Spleen (tissue), 7 donors: ENCODE data around the gene ITFG1.

Source experiments
- CTCF ChIP-seq, 11 experiments: fragments of 200-600 bp in 7 of 11; fragments of 450-650 bp in 4 of 11; sonication (generic) in 4 of 11; IDR thresholded peaks in 8 of 11; conservative IDR thresholded peaks in 3 of 11; 1 replicate in 7 of 11; 2 replicates in 4 of 11; pipeline versions ENCODE4 v1.4.0 to v1.8.0; 2016 to 2021; ENCODE audit warnings: antibody characterized with exemption in 11 of 11, inconsistent platforms in 4 of 11, mild to moderate bottlenecking in 1 of 11
- POLR2A ChIP-seq, 3 donors: fragments of 450-650 bp; IDR thresholded peaks; one replicate each; pipeline ENCODE4 v1.5.1; 2017; ENCODE audit warnings: antibody characterized with exemption in 3 of 3, mild to moderate bottlenecking in 1 of 3
- POLR2AphosphoS5 ChIP-seq, 3 donors: sonication (generic); formaldehyde crosslinking; IDR thresholded peaks; one replicate each; pipeline ENCODE4 v1.5.1; 2017; ENCODE audit warnings: antibody characterized with exemption in 3 of 3
- donor health status: DM: no; HTN: no; CAD: no; lungs with moderate emphysema.
- donor health status: DM: no; HTN: no; CAD: no.
- donor health status: DM: no; HTN: no; CAD: no.

GRCh38 chr16:47366228-47366627 is 94.6 kb downstream of the ITFG1 start:
- no peak for TF ChIP-seq POLR2A (IDR thresholded peaks at IDR 0.05)
- no peak for TF ChIP-seq CTCF (IDR thresholded peaks at IDR 0.05 in 8 of 11, conservative IDR thresholded peaks at IDR 0.05 in 3 of 11)
- TF ChIP-seq POLR2AphosphoS5 (IDR thresholded peaks at IDR 0.05), result no peak
